OCI-LY3 (cell line): ENCODE measurements around the gene ZNF689.
A peak's percentile ranks its signal among the peaks of the same experiment; 100 is the strongest.

Source experiments
- H2AFZ ChIP-seq: fragments of 200-600, 300-600 bp; shearing (Covaris generic); 2 replicates; pipeline ENCODE4 v1.6.0; 2014; ENCODE audit warnings: antibody characterized with exemption, low read depth, low read length
- H3K27ac ChIP-seq: fragments of 200-600, 300-600 bp; sonication (generic); 2 replicates; pipeline ENCODE4 v1.5.1; 2014; ENCODE audit warnings: mild to moderate bottlenecking, low read length, moderate library complexity, mixed read lengths
- H3K27me3 ChIP-seq: fragments of 200-600, 300-600 bp; sonication (generic); 2 replicates; pipeline ENCODE4 v1.6.1; 2014; ENCODE audit warnings: low read depth, low read length, mixed read lengths
- H3K36me3 ChIP-seq: fragments of 200-600, 300-600 bp; sonication (generic); replicated peaks from 2 replicates; pipeline ENCODE3; 2014; ENCODE audit warnings: low read depth, low read length, mixed read lengths
- H3K4me1 ChIP-seq: fragments of 300-600, 200-600 bp; sonication (generic); 2 replicates; pipeline ENCODE4 v1.6.1; 2014; ENCODE audit warnings: low read length, mixed read lengths
- H3K4me2 ChIP-seq: fragments of 200-600, 300-600 bp; sonication (generic); 2 replicates; pipeline ENCODE4 v1.6.1; 2014; ENCODE audit warnings: low read length, mixed read lengths
- H3K4me3 ChIP-seq: fragments of 300-600, 200-600 bp; sonication (generic); 2 replicates; pipeline ENCODE4 v1.5.1; 2014; ENCODE audit warnings: antibody characterized with exemption, mild to moderate bottlenecking, low read length, moderate library complexity
- H3K79me2 ChIP-seq: fragments of 300-600, 200-600 bp; shearing (Covaris generic); 2 replicates; pipeline ENCODE4 v1.6.1; 2014; ENCODE audit warnings: mild to moderate bottlenecking, low read length, mixed read lengths
- H3K9ac ChIP-seq: fragments of 300-600, 200-600 bp; shearing (Covaris generic); 2 replicates; pipeline ENCODE4 v1.6.0; 2014; ENCODE audit warnings: mild to moderate bottlenecking, low read length, moderate library complexity
- H3K9me3 ChIP-seq: fragments of 200-600, 300-600 bp; shearing (Covaris generic); 2 replicates; pipeline ENCODE4 v1.6.1; 2014; ENCODE audit warnings: low read length, mixed read lengths; ENCODE audit not compliant: insufficient read depth
- H4K20me1 ChIP-seq: fragments of 200-600, 300-600 bp; sonication (generic); 2 replicates; pipeline ENCODE4 v1.6.1; 2016; ENCODE audit warnings: low read length, mixed read lengths; ENCODE audit not compliant: insufficient read depth
- EZH2phosphoT487 ChIP-seq: fragments of 200-600 bp; shearing (Covaris generic); IDR thresholded peaks from 2 replicates; pipeline ENCODE4 v1.6.1; 2018; ENCODE audit warnings: antibody characterized with exemption, mixed run types, low read depth
- TF ChIP-seq, protein P1 (sequence below): fragments of 200-600, 300-600 bp; sonication (generic); IDR thresholded peaks from 2 replicates; pipeline ENCODE4 v1.5.1; 2014; ENCODE audit warnings: antibody characterized with exemption, low read length, low read depth

The ZNF689 gene

DNA sequence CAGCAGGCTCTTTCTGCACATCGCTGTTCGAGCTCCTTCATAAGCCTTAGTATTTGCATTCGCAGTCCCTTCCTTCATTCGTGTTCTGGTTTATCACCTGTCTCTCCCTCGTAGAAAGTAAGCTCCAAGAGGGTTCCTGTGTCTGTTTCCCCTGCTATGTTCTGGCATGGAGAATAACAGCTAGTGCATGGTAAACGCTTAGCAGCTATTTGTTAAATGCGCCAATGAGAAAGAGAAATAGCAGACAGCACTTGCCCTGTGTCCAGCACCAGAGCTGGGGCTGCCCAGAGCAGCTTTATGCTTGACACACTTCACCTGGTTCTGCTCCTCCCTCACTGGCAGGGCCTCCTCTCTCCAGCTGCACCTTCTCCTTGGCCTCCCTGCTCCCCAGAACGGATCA lies 44.2 kb downstream of the ZNF689 start:
- H3K4me2 ChIP-seq, result no peak overlapping the region
- H3K27me3 ChIP-seq, result no peaks in the 10 kb centered on the region
- H3K79me2 ChIP-seq, result 0 out of 2 replicates have a peak, but pooled peaks cover 2% of the 10 kb centered on the region
- peaks cover 18% of the 10 kb centered on the region; the same call in 1 of the 2 replicates for H3K4me1 ChIP-seq
- no peak overlapping the region for H3K27ac ChIP-seq
- no peaks in the 10 kb centered on the region for H3K36me3 ChIP-seq
- no peak overlapping the region; the same call in 1 of the 2 replicates for H2AFZ ChIP-seq
- H3K4me3 ChIP-seq, result no peak overlapping the region
- no peaks in the 10 kb centered on the region for H4K20me1 ChIP-seq
- H3K9ac ChIP-seq, result no peak overlapping the region
- H3K9me3 ChIP-seq, result no peaks in the 10 kb centered on the region
- TF ChIP-seq EZH2phosphoT487, result no peak
- TF ChIP-seq, protein P1, sequence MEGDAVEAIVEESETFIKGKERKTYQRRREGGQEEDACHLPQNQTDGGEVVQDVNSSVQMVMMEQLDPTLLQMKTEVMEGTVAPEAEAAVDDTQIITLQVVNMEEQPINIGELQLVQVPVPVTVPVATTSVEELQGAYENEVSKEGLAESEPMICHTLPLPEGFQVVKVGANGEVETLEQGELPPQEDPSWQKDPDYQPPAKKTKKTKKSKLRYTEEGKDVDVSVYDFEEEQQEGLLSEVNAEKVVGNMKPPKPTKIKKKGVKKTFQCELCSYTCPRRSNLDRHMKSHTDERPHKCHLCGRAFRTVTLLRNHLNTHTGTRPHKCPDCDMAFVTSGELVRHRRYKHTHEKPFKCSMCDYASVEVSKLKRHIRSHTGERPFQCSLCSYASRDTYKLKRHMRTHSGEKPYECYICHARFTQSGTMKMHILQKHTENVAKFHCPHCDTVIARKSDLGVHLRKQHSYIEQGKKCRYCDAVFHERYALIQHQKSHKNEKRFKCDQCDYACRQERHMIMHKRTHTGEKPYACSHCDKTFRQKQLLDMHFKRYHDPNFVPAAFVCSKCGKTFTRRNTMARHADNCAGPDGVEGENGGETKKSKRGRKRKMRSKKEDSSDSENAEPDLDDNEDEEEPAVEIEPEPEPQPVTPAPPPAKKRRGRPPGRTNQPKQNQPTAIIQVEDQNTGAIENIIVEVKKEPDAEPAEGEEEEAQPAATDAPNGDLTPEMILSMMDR, result no peak

GRCh38 chr16:30565526-30565925 lies 44.7 kb downstream of the ZNF689 start:
- no peaks in the 10 kb centered on the region for H3K9me3 ChIP-seq
- no peak overlapping the region for H3K27ac ChIP-seq
- H3K4me3 ChIP-seq, result no peak overlapping the region
- H3K79me2 ChIP-seq, result no peaks in the 10 kb centered on the region
- peaks cover 16% of the 10 kb centered on the region; the same call in 1 of the 2 replicates for H3K4me1 ChIP-seq
- no peaks in the 10 kb centered on the region for H3K27me3 ChIP-seq
- TF ChIP-seq EZH2phosphoT487, result no peak
- TF ChIP-seq, protein P1, result no peak
- no peaks in the 10 kb centered on the region for H3K36me3 ChIP-seq
- H4K20me1 ChIP-seq, result no peaks in the 10 kb centered on the region
- no peak overlapping the region for H3K4me2 ChIP-seq
- H2AFZ ChIP-seq, result no peak overlapping the region; the same call in 1 of the 2 replicates
- H3K9ac ChIP-seq, result no peak overlapping the region

DNA sequence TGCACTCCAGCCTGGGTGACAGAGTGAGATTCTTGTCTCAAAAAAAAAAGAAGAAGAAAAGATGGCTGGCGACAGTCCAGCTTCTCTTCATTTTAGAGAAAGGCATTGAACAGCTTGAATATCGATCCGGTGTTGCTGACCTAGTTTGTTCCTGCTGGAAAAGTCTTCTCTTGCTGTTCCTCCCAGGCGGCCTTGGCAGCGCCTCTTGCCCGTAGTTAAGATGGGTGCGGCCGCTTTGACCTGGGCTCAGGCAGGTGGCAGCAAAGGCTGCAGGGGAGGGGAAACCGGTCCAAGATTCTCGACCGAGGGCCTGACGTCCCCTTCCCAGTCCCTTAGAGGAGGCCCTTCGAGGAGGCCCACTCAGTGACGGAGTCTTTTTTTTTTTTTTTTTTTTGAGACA lies 48.2 kb downstream of the ZNF689 start:
- TF ChIP-seq EZH2phosphoT487, result no peak
- TF ChIP-seq, protein P1, result no peak
- no peaks in the 10 kb centered on the region for H3K9me3 ChIP-seq
- H2AFZ ChIP-seq, result peak overlapping the region; percentile 96
- peaks cover 20% of the 10 kb centered on the region for H3K4me1 ChIP-seq
- no peaks in the 10 kb centered on the region for H3K36me3 ChIP-seq
- H3K4me2 ChIP-seq, result peak overlapping the region; percentile 53
- no peaks in the 10 kb centered on the region for H3K27me3 ChIP-seq
- peak overlapping the region; percentile 71 for H3K4me3 ChIP-seq
- H3K27ac ChIP-seq, result no peak overlapping the region
- peaks cover 10% of the 10 kb centered on the region for H3K79me2 ChIP-seq
- H4K20me1 ChIP-seq, result no peaks in the 10 kb centered on the region
- H3K9ac ChIP-seq, result no peak overlapping the region

- Histone ChIP-seq H3K4me3 (peak overlapping the region; percentile 71), H3K36me3 (no peaks in the 10 kb centered on the region), H2AFZ (peak overlapping the region; percentile 96), H3K27me3 (no peaks in the 10 kb centered on the region), H3K9me3 (no peaks in the 10 kb centered on the region), H3K9ac (peak overlapping the region; percentile 41; the same call in 1 of the 2 replicates), H3K79me2 (peaks cover 16% of the 10 kb centered on the region), H3K4me2 (peak overlapping the region; percentile 53), H4K20me1 (no peaks in the 10 kb centered on the region), H3K27ac (no peak overlapping the region), H3K4me1 (peaks cover 20% of the 10 kb centered on the region)
- TF ChIP-seq, protein P1, result no peak
- TF ChIP-seq EZH2phosphoT487, result no peak
These were observed 48.9 kb downstream of the ZNF689 start for GRCh38 chr16:30561089-30561816.
